ENCODE results near the gene PPP1R1C.

- TF ChIP-seq CTCF (IDR thresholded peaks at IDR 0.05): no peak
- TF ChIP-seq POLR2A (IDR thresholded peaks at IDR 0.05): no peak
These were observed 94.8 kb downstream of the PPP1R1C start for GRCh38 chr2:182080493-182080892.
